ENCODE measurements around the gene SPINT1. TPM values are rescaled to one million over a fixed set of nuclear protein-coding genes. Genes with fewer than 3 reads are reported as not detected.

Gene SPINT1
- polyA plus RNA-seq, 1 experiment, result 0.87 TPM

DNA sequence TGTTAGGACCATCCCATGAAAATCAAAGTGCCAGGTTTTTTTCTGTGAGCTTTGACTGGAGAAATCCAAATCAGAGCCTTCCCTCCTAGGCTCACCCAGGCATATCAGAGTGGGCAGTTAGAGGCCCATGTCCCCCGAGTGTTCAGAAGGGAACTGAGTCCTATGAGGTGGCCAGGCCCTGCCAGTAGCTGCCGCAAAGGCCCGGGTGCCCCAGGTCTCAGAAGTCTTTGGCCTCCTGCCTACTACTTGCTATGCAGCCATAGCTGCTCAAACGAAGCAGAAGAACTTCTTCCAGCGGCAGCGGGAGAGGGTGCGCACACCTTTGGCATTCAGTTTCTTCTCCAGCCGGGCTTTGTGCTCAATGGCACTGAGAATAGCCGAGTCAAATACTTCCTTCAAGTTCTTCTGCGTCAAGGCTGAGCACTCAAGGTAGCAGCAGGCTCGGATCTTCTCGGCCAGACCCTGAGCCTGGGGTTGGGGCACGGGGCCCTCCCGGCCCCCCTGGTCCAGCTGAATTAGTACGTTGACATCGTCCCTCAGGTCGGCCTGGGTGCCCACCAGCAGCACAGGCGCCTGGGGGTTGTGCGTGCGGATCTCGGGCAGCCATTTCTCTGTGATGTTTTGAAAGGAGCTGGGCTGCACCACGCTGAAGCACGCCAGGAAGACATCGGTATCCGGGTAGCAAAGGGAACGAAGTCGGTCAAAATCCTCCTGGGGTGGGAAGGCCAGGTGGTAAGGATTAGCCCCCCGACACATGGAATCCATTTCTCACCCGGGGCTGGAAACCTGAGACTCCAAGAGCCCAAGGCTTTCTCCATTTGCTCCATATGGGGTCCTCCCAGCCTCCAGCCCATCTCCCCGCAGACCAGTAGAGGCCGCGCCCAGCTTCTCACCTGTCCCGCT lies 29.2 kb downstream of the SPINT1 start:
- no peak overlapping the region for H3K27ac ChIP-seq (ENCODE audit: low read depth, low read length)
- POLR2A ChIA-PET, result no interaction called here
- DNase-seq (ENCODE audit: low read depth, low spot score), result no peak
- TF ChIP-seq, protein P1, sequence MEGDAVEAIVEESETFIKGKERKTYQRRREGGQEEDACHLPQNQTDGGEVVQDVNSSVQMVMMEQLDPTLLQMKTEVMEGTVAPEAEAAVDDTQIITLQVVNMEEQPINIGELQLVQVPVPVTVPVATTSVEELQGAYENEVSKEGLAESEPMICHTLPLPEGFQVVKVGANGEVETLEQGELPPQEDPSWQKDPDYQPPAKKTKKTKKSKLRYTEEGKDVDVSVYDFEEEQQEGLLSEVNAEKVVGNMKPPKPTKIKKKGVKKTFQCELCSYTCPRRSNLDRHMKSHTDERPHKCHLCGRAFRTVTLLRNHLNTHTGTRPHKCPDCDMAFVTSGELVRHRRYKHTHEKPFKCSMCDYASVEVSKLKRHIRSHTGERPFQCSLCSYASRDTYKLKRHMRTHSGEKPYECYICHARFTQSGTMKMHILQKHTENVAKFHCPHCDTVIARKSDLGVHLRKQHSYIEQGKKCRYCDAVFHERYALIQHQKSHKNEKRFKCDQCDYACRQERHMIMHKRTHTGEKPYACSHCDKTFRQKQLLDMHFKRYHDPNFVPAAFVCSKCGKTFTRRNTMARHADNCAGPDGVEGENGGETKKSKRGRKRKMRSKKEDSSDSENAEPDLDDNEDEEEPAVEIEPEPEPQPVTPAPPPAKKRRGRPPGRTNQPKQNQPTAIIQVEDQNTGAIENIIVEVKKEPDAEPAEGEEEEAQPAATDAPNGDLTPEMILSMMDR (IDR thresholded peaks at IDR 0.05; ENCODE audit: low read depth, low read length), result no peak
- CTCF ChIA-PET, result interaction anchor here (0.7 to 2.5 kb wide), 6 partner anchors 9 to 80 kb away, joined by 3 to 9 read pairs (median 3); partner anchors contain the start of gene VPS18
- peak overlapping the region; percentile 58 for H3K4me3 ChIP-seq (ENCODE audit: low read depth, low read length)
- H3K9me3 ChIP-seq (ENCODE audit: control insufficient read depth, insufficient read depth, low read length), result no peaks in the 10 kb centered on the region
- H3K27me3 ChIP-seq (ENCODE audit: control insufficient read depth, insufficient read depth, low read length), result peaks cover 12% of the 10 kb centered on the region

DNA sequence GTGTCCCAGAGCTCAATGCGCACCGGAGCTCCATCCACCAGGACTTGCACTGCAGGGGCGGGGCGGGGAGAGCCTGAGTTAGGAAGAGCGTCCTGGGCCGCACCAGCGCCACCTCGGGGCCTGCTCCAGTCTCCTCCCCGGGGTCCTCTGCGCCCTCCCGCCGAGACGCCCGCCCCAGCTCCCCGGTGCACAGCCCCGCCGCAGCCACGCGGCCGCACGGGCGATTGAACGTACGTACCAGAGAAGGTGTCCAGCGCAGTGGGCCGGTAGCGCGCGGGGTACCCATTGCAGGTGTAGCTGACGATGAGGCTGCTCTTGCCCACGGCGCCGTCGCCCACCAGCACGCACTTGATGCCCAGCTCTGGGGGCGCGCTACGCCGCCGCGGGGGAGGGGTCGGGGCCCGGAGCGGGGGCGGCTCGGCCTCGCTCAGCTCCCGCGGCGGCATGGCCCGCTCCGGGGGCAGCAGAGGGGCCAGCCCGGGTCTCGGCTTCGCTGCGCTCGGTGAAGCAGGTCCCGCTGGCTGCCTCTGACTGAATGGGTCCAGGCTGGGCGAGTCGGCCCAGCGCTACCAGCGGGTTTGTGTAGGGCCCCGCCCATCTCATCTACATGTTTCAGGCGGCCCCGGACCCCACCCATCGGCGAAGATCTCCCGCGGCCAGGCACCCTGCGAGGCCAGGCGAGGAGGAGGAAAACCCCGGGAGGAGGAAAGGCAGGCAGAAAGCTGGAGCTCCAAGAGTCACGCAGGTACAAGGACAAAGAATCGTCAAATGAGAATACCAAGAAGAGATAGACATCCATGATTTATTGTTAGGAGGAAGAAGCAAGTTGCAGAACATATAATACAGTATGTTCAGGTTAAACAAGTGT lies 30.1 kb downstream of the SPINT1 start, which contains the start of gene RHOV:
Gene RHOV, minus strand, starts transcription at position 541 of the 868 bp plus-strand sequence. Its CDS starts 95 bp downstream, at position 446.
- Histone ChIP-seq H3K27me3 (ENCODE audit: control insufficient read depth, insufficient read depth, low read length) (peaks cover 12% of the 10 kb centered on the region), H3K4me3 (ENCODE audit: low read depth, low read length) (peak within 1 kb of the TSS; percentile 58), H3K9me3 (ENCODE audit: control insufficient read depth, insufficient read depth, low read length) (no peaks in the 10 kb centered on the region), H3K27ac (ENCODE audit: low read depth, low read length) (no peak within 1 kb of the TSS)
- DNase-seq (ENCODE audit: low read depth, low spot score), result no peak
- CTCF ChIA-PET, result interaction anchor here (0.5 to 1.7 kb wide), 7 partner anchors 10 to 130 kb away, joined by 3 to 7 read pairs (median 3); partner anchors contain the start of gene VPS18
- POLR2A ChIA-PET, result no interaction called here
- TF ChIP-seq, protein P1 (IDR thresholded peaks at IDR 0.05; ENCODE audit: low read depth, low read length), result peak; percentile 31

DNA sequence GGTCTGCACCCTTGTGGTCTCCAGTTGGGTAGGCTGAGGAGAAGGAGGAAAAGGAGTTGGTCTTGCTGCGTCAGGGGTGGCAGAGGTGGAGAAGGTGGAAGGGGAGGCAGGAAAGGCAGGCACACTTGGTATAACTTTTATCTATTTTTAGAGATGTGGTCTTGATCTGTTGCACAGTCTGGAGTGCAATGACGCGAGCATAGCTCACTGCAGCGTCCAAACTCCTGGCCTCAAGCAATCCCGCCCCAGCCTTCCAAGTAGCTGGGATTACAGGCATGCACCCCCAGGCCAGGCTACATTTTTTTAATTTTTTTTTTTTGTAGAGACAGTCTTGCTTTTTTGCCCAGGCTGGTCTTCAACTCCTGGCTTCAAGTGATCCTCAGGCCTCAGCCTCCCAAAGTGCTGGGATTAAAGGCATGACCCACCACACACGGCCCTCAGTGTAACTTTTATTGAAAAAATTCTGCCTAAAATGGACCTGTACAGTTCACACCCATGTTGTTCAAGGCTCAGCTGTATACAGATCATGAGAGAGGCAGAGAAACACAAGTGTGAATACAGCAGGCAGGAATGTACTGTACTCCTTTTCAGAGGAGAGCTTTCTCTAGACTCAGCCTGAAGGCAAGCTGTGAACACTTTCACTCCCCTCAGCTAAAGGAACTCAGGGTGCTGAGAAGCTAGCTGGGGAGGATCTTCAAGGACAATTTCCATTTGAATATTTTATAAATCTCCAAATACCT lies 32.3 kb downstream of the SPINT1 start:
- H3K4me3 ChIP-seq (ENCODE audit: low read depth, low read length), result no peak overlapping the region
- TF ChIP-seq, protein P1 (IDR thresholded peaks at IDR 0.05; ENCODE audit: low read depth, low read length), result no peak
- peaks cover 9% of the 10 kb centered on the region for H3K27me3 ChIP-seq (ENCODE audit: control insufficient read depth, insufficient read depth, low read length)
- H3K9me3 ChIP-seq (ENCODE audit: control insufficient read depth, insufficient read depth, low read length), result no peaks in the 10 kb centered on the region
- CTCF ChIA-PET, result interaction anchor here (1.0 to 1.7 kb wide), 3 partner anchors 16 to 19 kb away, joined by 5 to 7 read pairs (median 5); no protein-coding TSS in a partner anchor
- POLR2A ChIA-PET, result no interaction called here
- H3K27ac ChIP-seq (ENCODE audit: low read depth, low read length), result no peak overlapping the region
- no peak for DNase-seq (ENCODE audit: low read depth, low spot score)

DNA sequence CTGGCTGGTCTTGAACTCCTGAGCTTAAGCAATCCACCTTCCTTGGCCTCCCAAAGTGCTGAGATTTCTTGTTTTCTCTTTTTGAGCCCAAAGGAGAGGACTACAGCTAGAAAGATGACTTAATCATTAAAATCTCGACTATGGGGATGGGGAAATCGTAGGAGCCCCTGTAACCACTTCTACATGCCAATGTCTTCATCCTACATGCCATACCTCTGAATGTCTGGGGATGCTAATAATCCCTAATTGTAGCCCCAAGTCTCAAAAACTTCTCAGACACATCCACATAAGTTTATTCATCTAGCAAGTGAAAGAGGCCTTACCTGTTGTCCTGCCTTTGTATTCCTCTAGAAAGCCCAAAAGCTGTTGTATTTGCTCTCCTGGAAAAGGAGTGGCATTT lies 33.8 kb downstream of the SPINT1 start:
- DNase-seq (ENCODE audit: low read depth, low spot score), result no peak
- POLR2A ChIA-PET, result no interaction called here
- Histone ChIP-seq H3K27me3 (ENCODE audit: control insufficient read depth, insufficient read depth, low read length) (peaks cover 3% of the 10 kb centered on the region), H3K27ac (ENCODE audit: low read depth, low read length) (no peak overlapping the region), H3K9me3 (ENCODE audit: control insufficient read depth, insufficient read depth, low read length) (no peaks in the 10 kb centered on the region; the same call in 1 of the 2 replicates), H3K4me3 (ENCODE audit: low read depth, low read length) (no peak overlapping the region)
- TF ChIP-seq, protein P1 (IDR thresholded peaks at IDR 0.05; ENCODE audit: low read depth, low read length), result no peak
- CTCF ChIA-PET, result interaction anchor here (0.6 to 3.0 kb wide), 4 partner anchors 14 to 276 kb away, joined by 3 to 26 read pairs (median 4); partner anchors contain the start of gene VPS18
